Naive thymus-derived CD4-positive, alpha-beta T cell (primary cell): ENCODE measurements around the gene WDR46. TPM values are rescaled to one million over a fixed set of nuclear protein-coding genes. Genes with fewer than 3 reads are reported as not detected.

ENCODE experiments used
- ATAC-seq: fragments of 150-1000 bp; cut with Tn5 transposase; 2 replicates; pipeline ENCODE4 v1.10.0; 2021; ENCODE audit warnings: mild to moderate bottlenecking, moderate library complexity
- CTCF ChIA-PET: fragments of 350-600 bp; sonication (Branson Sonifier 250); formaldehyde crosslinking; loops from one replicate; lab custom pipeline; 2021; ENCODE audit warnings: antibody characterized with exemption; lab: Charles Lee
- POLR2A ChIA-PET: fragments of 350-600 bp; sonication (Branson Sonifier 250); formaldehyde crosslinking; loops from one replicate; lab custom pipeline; 2021; ENCODE audit warnings: antibody characterized with exemption, inconsistent platforms; lab: Charles Lee
- DNase-seq, 9 donors: peaks; one replicate each; pipeline versions ENCODE4 v3.0.0 to v3.0.0-alpha.2; 2020 to 2022; ENCODE audit warnings: mixed read lengths in 1 of 9
- H3K27ac ChIP-seq: one replicate; pipeline ENCODE4 v1.7.0; 2013; ENCODE audit warnings: mild to moderate bottlenecking, low read depth, low read length, moderate library complexity
- H3K27me3 ChIP-seq, 2 donors: one replicate each; pipeline ENCODE4 v1.7.0; 2013; ENCODE audit warnings: low read length in 2 of 2, mild to moderate bottlenecking in 2 of 2, moderate library complexity in 2 of 2; ENCODE audit not compliant: control insufficient read depth in 2 of 2, insufficient read depth in 2 of 2
- H3K36me3 ChIP-seq, 3 experiments: 1 replicate in 2 of 3; 2 replicates in 1 of 3; pipeline ENCODE4 v1.7.0; 2013; ENCODE audit warnings: low read length in 3 of 3, mild to moderate bottlenecking in 3 of 3, moderate library complexity in 1 of 3; ENCODE audit not compliant: insufficient read depth in 3 of 3, control insufficient read depth in 2 of 3
- H3K4me1 ChIP-seq, 2 donors: one replicate each; pipeline ENCODE4 v1.7.0; 2013; ENCODE audit warnings: low read length in 2 of 2, mild to moderate bottlenecking in 2 of 2, moderate library complexity in 1 of 2; ENCODE audit not compliant: control insufficient read depth in 2 of 2, insufficient read depth in 2 of 2
- H3K4me3 ChIP-seq: 2 replicates; pipeline ENCODE4 v1.7.0; 2013; ENCODE audit warnings: mild to moderate bottlenecking, low read length
- H3K9me3 ChIP-seq, 3 experiments: 1 replicate in 2 of 3; 2 replicates in 1 of 3; pipeline ENCODE4 v1.7.0; 2013; ENCODE audit warnings: low read length in 3 of 3; ENCODE audit not compliant: control insufficient read depth in 2 of 3
- H3K27ac Mint-ChIP-seq, 9 donors: one replicate each; pipeline ENCODE4 v1.8.0; 2020 to 2022; ENCODE audit warnings: mixed read lengths in 9 of 9, mild to moderate bottlenecking in 8 of 9, moderate library complexity in 5 of 9, inconsistent platforms in 2 of 9
- H3K27me3 Mint-ChIP-seq, 5 donors: one replicate each; pipeline ENCODE4 v1.8.0; 2021 to 2022; ENCODE audit warnings: mixed read lengths in 5 of 5, mild to moderate bottlenecking in 1 of 5
- H3K36me3 Mint-ChIP-seq, 5 donors: one replicate each; pipeline ENCODE4 v1.8.0; 2020 to 2022; ENCODE audit warnings: mixed read lengths in 5 of 5, mild to moderate bottlenecking in 3 of 5, inconsistent platforms in 1 of 5
- H3K4me1 Mint-ChIP-seq, 7 donors: one replicate each; pipeline ENCODE4 v1.8.0; 2020 to 2022; ENCODE audit warnings: mixed read lengths in 7 of 7, mild to moderate bottlenecking in 3 of 7, inconsistent platforms in 1 of 7
- H3K4me3 Mint-ChIP-seq, 10 donors: one replicate each; pipeline ENCODE4 v1.8.0; 2020 to 2022; ENCODE audit warnings: mild to moderate bottlenecking in 10 of 10, mixed read lengths in 10 of 10, moderate library complexity in 6 of 10, inconsistent platforms in 2 of 10
- H3K9me3 Mint-ChIP-seq, 11 donors: one replicate each; pipeline ENCODE4 v1.8.0; 2020 to 2022; ENCODE audit warnings: mixed read lengths in 11 of 11, mild to moderate bottlenecking in 4 of 11, inconsistent platforms in 1 of 11, moderate library complexity in 1 of 11
- intact Hi-C, 2 donors: fragments of 100-400 bp; cut with micrococcal nuclease; formaldehyde crosslinking; loops; one replicate each; pipeline ENCODE4 v1.15.1; 2023
- polyA plus RNA-seq, 2 donors: library from polyadenylated mRNA; unstranded; fragments of 300-500 nt; fragmentation: Illumina TruSeq; gene quantifications; one replicate each; pipeline ENCODE4 v1.2.3, GENCODE V29; 2021
- total RNA-seq, 6 experiments: library from RNA in 5 of 6; stranded (reverse) in 5 of 6; gene quantifications; 1 replicate in 5 of 6; 2 replicates in 1 of 6; pipeline ENCODE4 v1.2.3 and lab custom pipeline; 2021 to 2026

Gene WDR46
- total and polyA plus RNA-seq, 7 experiments from 2014 or later: 25.3 to 82.9 (median 54.4) TPM

- H3K9me3 Mint-ChIP-seq: peaks cover 0 to 5% (median 0%) of the 10 kb centered on the region in 11 donors
- H3K36me3 Mint-ChIP-seq: peaks cover 0 to 43% (median 16%) of the 10 kb centered on the region in 5 donors
- Histone ChIP-seq H3K4me3 (peak overlapping the region; percentile 93), H3K36me3 (peaks cover 3 to 43% (median 5%) of the 10 kb centered on the region in 3 experiments), H3K9me3 (no peaks in the 10 kb centered on the region), H3K4me1 (peaks cover 48 to 52% of the 10 kb centered on the region in 2 donors), H3K27ac (peak overlapping the region; percentile 91), H3K27me3 (no peaks in the 10 kb centered on the region)
- CTCF ChIA-PET: no interaction called here
- ATAC-seq (no peak), DNase-seq (no peak)
- POLR2A ChIA-PET: interaction anchor here (0.5 to 5.6 kb wide), 8 partner anchors 9 to 157 kb away, joined by 3 to 101 read pairs (median 20); partner anchors contain the start of genes PFDN6, RGL2, TAPBP and WDR46
- H3K4me1 Mint-ChIP-seq: peaks cover 36 to 89% (median 70%) of the 10 kb centered on the region in 7 donors
- H3K27me3 Mint-ChIP-seq: peaks cover 0 to 3% (median 0%) of the 10 kb centered on the region in 5 donors
- H3K4me3 Mint-ChIP-seq: peak overlapping the region; percentile 87 to 100 (median 98)
- H3K27ac Mint-ChIP-seq: peak overlapping the region; percentile 95 to 100 (median 99)
- intact Hi-C loops: loop anchor here (2.0 to 10.0 kb wide), 4 partner anchors 299 to 1097 kb away; partner anchors contain the start of genes AGPAT1 (in 1 of the 2), GPSM3 (in 1 of the 2) and PBX2 (in 1 of the 2)
These were observed 15.7 kb downstream of the WDR46 start for GRCh38 chr6:33273129-33273923.

GRCh38 chr6:33272275-33273128 is 16.5 kb downstream of the WDR46 start:
- Mint-ChIP-seq H3K36me3 (peaks cover 5 to 48% (median 23%) of the 10 kb centered on the region in 5 donors), H3K27me3 (peaks cover 0 to 3% (median 0%) of the 10 kb centered on the region in 5 donors), H3K9me3 (peaks cover 0 to 5% (median 0%) of the 10 kb centered on the region in 11 donors), H3K27ac (peak overlapping the region; percentile 95 to 100 (median 99)), H3K4me3 (peak overlapping the region; percentile 87 to 100 (median 98)), H3K4me1 (peaks cover 36 to 87% (median 70%) of the 10 kb centered on the region in 7 donors)
- ChIA-PET POLR2A (interaction anchor here (0.5 to 5.6 kb wide), 30 partner anchors 9 to 1690 kb away, joined by 3 to 101 read pairs (median 8); partner anchors contain the start of genes BRD2, CUTA, LTB and PFDN6), CTCF (interaction anchor here (0.7 to 2.2 kb wide), 5 partner anchors 9 to 339 kb away, joined by 3 to 11 read pairs (median 4); partner anchors contain the start of genes PFDN6, RGL2 and WDR46)
- H3K27me3 ChIP-seq: no peaks in the 10 kb centered on the region
- ATAC-seq (peak; percentile 1), DNase-seq (peak in 1 of 9 donors; percentile 40)
- intact Hi-C loops: loop anchor here (1.0 to 10.0 kb wide), 5 partner anchors 42 to 1096 kb away; partner anchors contain the start of genes AGPAT1 (in 1 of the 2), GPSM3 (in 1 of the 2), PBX2 (in 1 of the 2) and TAPBP (in 1 of the 2)
- peaks cover 41 to 45% of the 10 kb centered on the region in 2 donors for H3K4me1 ChIP-seq
- no peaks in the 10 kb centered on the region for H3K9me3 ChIP-seq
- H3K27ac ChIP-seq: peak overlapping the region; percentile 91
- peaks cover 11 to 49% (median 13%) of the 10 kb centered on the region in 3 experiments for H3K36me3 ChIP-seq
- peak overlapping the region; percentile 93 for H3K4me3 ChIP-seq

DNA sequence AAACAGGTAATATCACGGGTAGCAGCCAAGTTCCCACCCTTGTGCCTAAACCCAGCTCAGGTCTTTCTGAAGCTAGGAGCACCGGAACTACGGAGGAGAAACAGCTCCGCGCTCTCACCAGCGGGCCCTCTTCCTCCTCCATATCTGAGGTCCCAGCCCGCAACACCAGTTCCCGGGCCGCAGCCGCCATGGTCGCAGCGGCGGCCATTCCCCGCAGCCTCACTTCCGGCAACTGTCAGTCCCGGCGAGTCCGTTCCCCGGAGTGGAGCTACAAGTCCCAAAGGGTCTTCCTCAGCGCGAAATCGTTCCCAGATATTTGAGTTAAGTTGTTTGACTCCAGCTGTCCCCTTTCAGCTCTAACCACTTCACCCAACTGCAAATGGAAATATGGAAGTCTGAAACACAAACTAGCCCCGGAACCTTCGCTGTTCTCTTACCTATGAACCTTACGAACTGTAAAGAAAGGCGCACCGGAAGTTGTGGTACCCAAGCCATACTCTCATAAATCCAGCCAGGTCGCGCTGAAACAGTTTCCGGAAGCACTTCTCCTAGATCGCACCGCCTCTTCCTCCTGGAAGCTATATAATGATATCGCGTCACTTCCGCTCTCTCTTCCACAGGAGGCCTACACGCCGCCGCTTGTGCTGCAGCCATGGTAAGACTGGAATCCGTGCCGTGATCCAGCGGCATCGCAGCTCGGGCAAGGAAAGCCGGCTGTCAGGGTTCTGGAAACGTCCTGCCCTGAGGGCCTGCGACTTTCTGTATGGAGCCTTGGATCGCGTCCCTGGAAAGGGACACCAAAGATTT is 17.4 kb downstream of the WDR46 start, which contains the start of the genes RPS18 and VPS52:
Gene RPS18, plus strand, starts transcription at position 608 of the 807 bp plus-strand sequence. Its CDS starts 45 bp downstream, at position 653.
Gene VPS52, minus strand, starts transcription at position 409 of the 807 bp plus-strand sequence. Its CDS starts 201 bp downstream, at position 208.
- H3K27ac ChIP-seq: peak within 1 kb of the TSS; percentile 91
- H3K4me1 ChIP-seq: peaks cover 41 to 44% of the 10 kb centered on the region in 2 donors
- Mint-ChIP-seq H3K36me3 (peaks cover 5 to 49% (median 25%) of the 10 kb centered on the region in 5 donors), H3K4me1 (peaks cover 34 to 81% (median 66%) of the 10 kb centered on the region in 7 donors), H3K27ac (peak within 1 kb of the TSS; percentile 95 to 100 (median 99)), H3K27me3 (peaks cover 0 to 3% (median 0%) of the 10 kb centered on the region in 5 donors), H3K4me3 (peak within 1 kb of the TSS; percentile 87 to 100 (median 98)), H3K9me3 (peaks cover 0 to 5% (median 0%) of the 10 kb centered on the region in 11 donors)
- ChIA-PET CTCF (interaction anchor here (0.7 to 3.6 kb wide), 9 partner anchors 10 to 338 kb away, joined by 3 to 24 read pairs (median 5); partner anchors contain the start of genes PFDN6, RGL2 and WDR46), POLR2A (interaction anchor here (0.6 to 5.6 kb wide), 37 partner anchors 9 to 1689 kb away, joined by 3 to 101 read pairs (median 7); partner anchors contain the start of genes BRD2, CUTA, HSD17B8 and LTB)
- ATAC-seq (peak; percentile 91), DNase-seq (peak; percentile 84 to 97 (median 93))
- H3K9me3 ChIP-seq: no peaks in the 10 kb centered on the region
- peak within 1 kb of the TSS; percentile 93 for H3K4me3 ChIP-seq
- intact Hi-C loops: loop anchor here (1.0 to 10.0 kb wide), 16 partner anchors 18 to 1095 kb away; partner anchors contain the start of genes KIFC1 (in 2 of the 2), PFDN6 (in 2 of the 2), RXRB (in 2 of the 2) and SLC39A7 (in 2 of the 2)
- no peaks in the 10 kb centered on the region for H3K27me3 ChIP-seq
- peaks cover 12 to 57% (median 21%) of the 10 kb centered on the region in 3 experiments for H3K36me3 ChIP-seq

- CTCF ChIA-PET: interaction anchor here (1.0 to 3.6 kb wide), 7 partner anchors 18 to 337 kb away, joined by 3 to 24 read pairs (median 10); partner anchors contain the start of genes PFDN6, RGL2 and WDR46
- POLR2A ChIA-PET: interaction anchor here (0.6 to 5.6 kb wide), 33 partner anchors 8 to 1689 kb away, joined by 3 to 101 read pairs (median 8); partner anchors contain the start of genes BRD2, CUTA, HSD17B8 and LTB
- H3K4me3 Mint-ChIP-seq: peak overlapping the region; percentile 87 to 100 (median 98)
- H3K27me3 ChIP-seq: no peaks in the 10 kb centered on the region
- H3K4me1 ChIP-seq: peaks cover 38 to 41% of the 10 kb centered on the region in 2 donors
- intact Hi-C loops: loop anchor here (1.0 to 10.0 kb wide), 14 partner anchors 18 to 1076 kb away; partner anchors contain the start of genes KIFC1 (in 2 of the 2), PFDN6 (in 2 of the 2), RXRB (in 2 of the 2) and SLC39A7 (in 2 of the 2)
- peak overlapping the region; percentile 91 for H3K27ac ChIP-seq
- H3K36me3 Mint-ChIP-seq: peaks cover 5 to 50% (median 28%) of the 10 kb centered on the region in 5 donors
- ATAC-seq (peak; percentile 50), DNase-seq (no peak)
- peaks cover 0 to 3% (median 0%) of the 10 kb centered on the region in 5 donors for H3K27me3 Mint-ChIP-seq
- peaks cover 36 to 75% (median 60%) of the 10 kb centered on the region in 7 donors for H3K4me1 Mint-ChIP-seq
- H3K9me3 ChIP-seq: no peaks in the 10 kb centered on the region
- peaks cover 17 to 57% (median 25%) of the 10 kb centered on the region in 3 experiments for H3K36me3 ChIP-seq
- peak overlapping the region; percentile 95 to 100 (median 99) for H3K27ac Mint-ChIP-seq
- peak overlapping the region; percentile 93 for H3K4me3 ChIP-seq
- peaks cover 0 to 5% (median 0%) of the 10 kb centered on the region in 11 donors for H3K9me3 Mint-ChIP-seq
These were observed 17.9 kb downstream of the WDR46 start for GRCh38 chr6:33271117-33271467.

DNA sequence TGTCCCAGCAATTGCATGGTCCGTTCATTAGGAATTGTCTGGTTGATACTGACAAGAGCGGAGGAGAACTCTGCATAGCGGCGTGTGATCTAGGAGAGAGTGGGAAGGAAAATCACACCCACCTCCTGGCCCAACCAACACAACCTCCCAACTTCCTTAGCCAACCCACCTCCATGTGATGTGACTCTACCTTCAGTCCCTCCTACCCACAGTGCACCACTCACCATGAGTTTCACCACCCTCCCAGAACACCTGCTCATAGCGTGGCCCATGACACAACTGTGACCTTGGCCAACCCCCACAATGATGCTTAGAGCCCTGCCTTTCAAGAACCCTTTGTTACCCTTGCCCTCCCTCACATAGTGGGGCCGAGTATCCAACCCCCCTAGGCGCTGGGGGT is 25.0 kb downstream of the WDR46 start:
- Mint-ChIP-seq H3K27me3 (no peaks in the 10 kb centered on the region), H3K4me1 (peaks cover 0 to 22% (median 8%) of the 10 kb centered on the region in 7 donors), H3K27ac (peak overlapping the region in 2 of 9 donors; percentile 25 to 41), H3K4me3 (no peak overlapping the region), H3K36me3 (peaks cover 12 to 57% (median 40%) of the 10 kb centered on the region in 5 donors), H3K9me3 (no peaks in the 10 kb centered on the region)
- peaks cover 21 to 93% (median 25%) of the 10 kb centered on the region in 3 experiments for H3K36me3 ChIP-seq
- no peaks in the 10 kb centered on the region for H3K27me3 ChIP-seq
- ATAC-seq (no peak), DNase-seq (no peak)
- intact Hi-C loops: no loop called here
- H3K4me3 ChIP-seq: no peak overlapping the region
- H3K9me3 ChIP-seq: no peaks in the 10 kb centered on the region
- H3K27ac ChIP-seq: no peak overlapping the region
- CTCF ChIA-PET: interaction anchor here (1.9 kb wide), 1 partner anchor 15 kb away, joined by 8 read pairs; no protein-coding TSS in a partner anchor
- POLR2A ChIA-PET: interaction anchor here (2.7 kb wide), 1 partner anchor 8 kb away, joined by 13 read pairs; the partner anchor contains the start of genes RPS18 and VPS52
- no peaks in the 10 kb centered on the region for H3K4me1 ChIP-seq
